ENCODE measurements around the gene GPR65.
"Not testable (repeated sequence)": the region's sequence is repeated elsewhere in the genome, so short reads cannot be mapped to it uniquely, and the experiment has no call there.

Gene GPR65

DNA sequence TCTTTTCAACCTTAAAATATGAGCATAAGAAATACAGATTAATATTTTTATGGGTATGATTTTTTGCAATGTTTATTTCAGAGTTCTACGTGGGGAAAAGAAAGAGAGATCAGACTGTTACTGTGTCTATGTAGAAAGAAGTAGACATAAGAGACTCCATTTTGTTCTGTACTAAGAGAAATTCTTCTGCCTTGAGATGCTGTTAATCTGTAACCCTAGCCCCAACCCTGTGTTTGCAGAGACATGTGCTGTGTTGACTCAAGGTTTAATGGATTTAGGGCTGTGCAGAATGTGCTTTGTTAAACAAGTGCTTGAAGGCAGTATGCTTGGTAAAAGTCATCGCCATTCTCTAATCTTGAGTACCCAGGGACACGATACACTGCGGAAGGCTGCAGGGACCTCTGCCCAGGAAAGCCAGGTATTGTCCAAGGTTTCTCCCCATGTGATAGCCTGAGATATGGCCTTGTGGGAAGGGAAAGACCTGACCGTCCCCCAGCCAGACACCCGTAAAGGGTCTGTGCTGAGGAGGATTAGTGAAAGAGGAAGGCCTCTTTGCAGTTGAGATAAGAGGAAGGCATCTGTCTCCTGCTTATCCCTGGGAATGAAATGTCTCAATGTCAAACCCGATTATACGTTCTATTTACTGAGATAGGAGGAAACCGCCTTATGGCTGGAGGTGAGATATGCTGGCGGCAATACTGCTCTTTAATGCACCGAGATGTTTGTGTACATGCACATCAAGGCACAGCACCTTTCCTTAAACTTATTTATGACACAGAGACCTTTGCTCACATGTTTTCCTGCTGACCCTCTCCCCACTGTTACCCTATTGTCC lies 19.5 kb downstream of the GPR65 start:
- H3K4me1 ChIP-seq (ENCODE audit: control insufficient read depth, insufficient read depth, low read length); H3K36me3 ChIP-seq (ENCODE audit: insufficient read depth, low read length); H3K9ac ChIP-seq (ENCODE audit: low read depth, low read length): not testable (repeated sequence)

DNA sequence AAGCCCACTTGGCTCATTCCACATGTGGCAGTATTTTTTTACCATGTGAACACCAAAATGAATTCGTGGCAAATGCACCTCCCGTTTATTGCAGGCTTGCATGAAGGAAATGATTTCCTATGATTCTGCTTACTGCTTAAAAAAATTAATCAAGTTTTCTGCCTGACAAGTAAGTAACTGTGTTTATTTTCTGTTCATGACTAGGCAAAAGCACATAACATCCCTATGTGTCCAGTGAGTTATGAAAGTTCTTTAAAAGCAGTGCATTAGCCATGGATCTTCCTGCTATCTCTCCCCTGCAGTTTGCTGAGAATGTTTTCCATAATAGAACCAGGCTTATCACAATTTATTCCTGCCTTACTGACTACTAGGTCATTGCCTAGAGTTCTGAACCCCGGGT lies 20.4 kb downstream of the GPR65 start:
- H3K4me1 ChIP-seq (ENCODE audit: control insufficient read depth, insufficient read depth, low read length) = no peaks in the 10 kb centered on the region

More for the DNA sequence above, 19.5 kb downstream of the GPR65 start:
- H3K4me3 ChIP-seq (ENCODE audit: low read length); H3K4me2 ChIP-seq (ENCODE audit: low read length); H3K9me3 ChIP-seq (replicated peaks; ENCODE audit: low read length); H3K27me3 ChIP-seq (ENCODE audit: control insufficient read depth, insufficient read depth, low read length): not testable (repeated sequence)

GRCh38 chr14:88026890-88027289 lies 22.0 kb downstream of the GPR65 start:
- Histone ChIP-seq H3K4me1 (ENCODE audit: control insufficient read depth, insufficient read depth, low read length) (no peaks in the 10 kb centered on the region), H3K36me3 (ENCODE audit: insufficient read depth, low read length) (no peaks in the 10 kb centered on the region), H3K9ac (ENCODE audit: low read depth, low read length) (no peak overlapping the region), H3K9me3 (replicated peaks; ENCODE audit: low read length) (no peaks in the 10 kb centered on the region), H3K4me2 (ENCODE audit: low read length) (no peak overlapping the region), H3K4me3 (ENCODE audit: low read length) (no peak overlapping the region), H3K27me3 (ENCODE audit: control insufficient read depth, insufficient read depth, low read length) (no peaks in the 10 kb centered on the region)

More for the DNA sequence above, 20.4 kb downstream of the GPR65 start:
- Histone ChIP-seq H3K27me3 (ENCODE audit: control insufficient read depth, insufficient read depth, low read length) (no peaks in the 10 kb centered on the region), H3K9ac (ENCODE audit: low read depth, low read length) (no peak overlapping the region), H3K4me2 (ENCODE audit: low read length) (no peak overlapping the region), H3K4me3 (ENCODE audit: low read length) (no peak overlapping the region), H3K9me3 (replicated peaks; ENCODE audit: low read length) (no peaks in the 10 kb centered on the region), H3K36me3 (ENCODE audit: insufficient read depth, low read length) (no peaks in the 10 kb centered on the region)

DNA sequence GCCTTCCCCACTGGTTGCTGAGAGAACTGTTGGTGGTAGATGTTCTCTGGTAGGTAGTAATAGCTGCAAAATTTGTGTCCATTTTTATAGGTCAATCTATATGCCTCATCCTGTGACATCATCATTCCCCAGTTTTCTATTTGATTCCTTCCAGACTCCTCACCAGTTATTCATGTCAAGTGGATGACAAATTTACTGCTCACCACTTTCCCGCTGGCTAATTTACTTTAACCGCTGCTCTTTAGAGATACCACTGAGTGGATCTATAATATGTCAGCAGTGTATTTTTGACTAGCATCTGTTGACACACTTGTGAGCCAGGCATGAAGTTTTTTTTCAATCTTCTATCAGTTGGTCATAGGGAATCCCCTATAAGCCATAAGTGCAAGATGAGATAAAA lies 24.6 kb downstream of the GPR65 start:
- Histone ChIP-seq H3K4me1 (ENCODE audit: control insufficient read depth, insufficient read depth, low read length) (no peaks in the 10 kb centered on the region), H3K36me3 (ENCODE audit: insufficient read depth, low read length) (no peaks in the 10 kb centered on the region), H3K4me2 (ENCODE audit: low read length) (no peak overlapping the region), H3K4me3 (ENCODE audit: low read length) (no peak overlapping the region), H3K9ac (ENCODE audit: low read depth, low read length) (no peak overlapping the region), H3K27me3 (ENCODE audit: control insufficient read depth, insufficient read depth, low read length) (no peaks in the 10 kb centered on the region), H3K9me3 (replicated peaks; ENCODE audit: low read length) (no peaks in the 10 kb centered on the region)

DNA sequence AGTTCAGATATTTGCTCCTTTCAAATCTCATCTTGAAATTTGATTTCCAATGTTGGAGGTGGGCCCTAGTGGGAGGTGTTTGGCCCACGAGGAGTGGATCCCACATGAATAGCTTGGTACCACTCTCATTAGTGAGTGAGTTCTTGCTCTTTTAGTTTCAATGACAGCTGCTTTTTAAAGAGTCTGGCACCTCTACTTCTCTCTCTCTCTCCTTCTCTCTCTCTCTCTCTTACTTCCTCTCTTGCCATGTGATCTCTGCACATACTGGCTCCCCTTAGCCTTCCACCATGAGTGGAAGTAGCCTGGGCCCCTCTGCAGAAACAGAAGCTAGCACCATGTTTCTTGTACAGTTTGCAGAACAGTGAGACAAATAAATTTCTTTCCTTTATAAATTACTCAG lies 25.1 kb downstream of the GPR65 start:
- H3K36me3 ChIP-seq (ENCODE audit: insufficient read depth, low read length) = no peaks in the 10 kb centered on the region
- H3K9me3 ChIP-seq (replicated peaks; ENCODE audit: low read length) = no peaks in the 10 kb centered on the region
- H3K9ac ChIP-seq (ENCODE audit: low read depth, low read length) = no peak overlapping the region
- no peak overlapping the region for H3K4me3 ChIP-seq (ENCODE audit: low read length)
- no peaks in the 10 kb centered on the region for H3K27me3 ChIP-seq (ENCODE audit: control insufficient read depth, insufficient read depth, low read length)
- no peak overlapping the region for H3K4me2 ChIP-seq (ENCODE audit: low read length)
- H3K4me1 ChIP-seq (ENCODE audit: control insufficient read depth, insufficient read depth, low read length) = no peaks in the 10 kb centered on the region

- Histone ChIP-seq H3K4me2 (ENCODE audit: low read length) (no peak overlapping the region), H3K9me3 (replicated peaks; ENCODE audit: low read length) (no peaks in the 10 kb centered on the region), H3K9ac (ENCODE audit: low read depth, low read length) (no peak overlapping the region), H3K4me3 (ENCODE audit: low read length) (no peak overlapping the region), H3K27me3 (ENCODE audit: control insufficient read depth, insufficient read depth, low read length) (no peaks in the 10 kb centered on the region), H3K4me1 (ENCODE audit: control insufficient read depth, insufficient read depth, low read length) (no peaks in the 10 kb centered on the region), H3K36me3 (ENCODE audit: insufficient read depth, low read length) (no peaks in the 10 kb centered on the region)
These were observed 26.0 kb downstream of the GPR65 start for GRCh38 chr14:88030892-88031291.

GRCh38 chr14:88032373-88032772 lies 27.4 kb downstream of the GPR65 start:
- Histone ChIP-seq H3K9ac (ENCODE audit: low read depth, low read length) (no peak overlapping the region), H3K4me3 (ENCODE audit: low read length) (no peak overlapping the region), H3K36me3 (ENCODE audit: insufficient read depth, low read length) (no peaks in the 10 kb centered on the region), H3K27me3 (ENCODE audit: control insufficient read depth, insufficient read depth, low read length) (no peaks in the 10 kb centered on the region), H3K9me3 (replicated peaks; ENCODE audit: low read length) (no peaks in the 10 kb centered on the region), H3K4me1 (ENCODE audit: control insufficient read depth, insufficient read depth, low read length) (no peaks in the 10 kb centered on the region), H3K4me2 (ENCODE audit: low read length) (no peak overlapping the region)

- H3K9me3 ChIP-seq (replicated peaks; ENCODE audit: low read length) = no peaks in the 10 kb centered on the region
- H3K9ac ChIP-seq (ENCODE audit: low read depth, low read length) = no peak overlapping the region
- no peaks in the 10 kb centered on the region for H3K27me3 ChIP-seq (ENCODE audit: control insufficient read depth, insufficient read depth, low read length)
- no peaks in the 10 kb centered on the region for H3K36me3 ChIP-seq (ENCODE audit: insufficient read depth, low read length)
- H3K4me2 ChIP-seq (ENCODE audit: low read length) = no peak overlapping the region
- no peak overlapping the region for H3K4me3 ChIP-seq (ENCODE audit: low read length)
- no peaks in the 10 kb centered on the region for H3K4me1 ChIP-seq (ENCODE audit: control insufficient read depth, insufficient read depth, low read length)
These were observed 29.1 kb downstream of the GPR65 start for GRCh38 chr14:88034076-88034475.

GRCh38 chr14:88036422-88036821 lies 31.5 kb downstream of the GPR65 start:
- Histone ChIP-seq H3K4me2 (ENCODE audit: low read length) (no peak overlapping the region), H3K36me3 (ENCODE audit: insufficient read depth, low read length) (no peaks in the 10 kb centered on the region), H3K9me3 (replicated peaks; ENCODE audit: low read length) (no peaks in the 10 kb centered on the region), H3K4me3 (ENCODE audit: low read length) (no peak overlapping the region), H3K4me1 (ENCODE audit: control insufficient read depth, insufficient read depth, low read length) (no peaks in the 10 kb centered on the region), H3K9ac (ENCODE audit: low read depth, low read length) (no peak overlapping the region), H3K27me3 (ENCODE audit: control insufficient read depth, insufficient read depth, low read length) (no peaks in the 10 kb centered on the region)

GRCh38 chr14:88037325-88037724 lies 32.4 kb downstream of the GPR65 start:
- Histone ChIP-seq H3K4me3 (ENCODE audit: low read length) (no peak overlapping the region), H3K36me3 (ENCODE audit: insufficient read depth, low read length) (no peaks in the 10 kb centered on the region), H3K9me3 (replicated peaks; ENCODE audit: low read length) (no peaks in the 10 kb centered on the region)

DNA sequence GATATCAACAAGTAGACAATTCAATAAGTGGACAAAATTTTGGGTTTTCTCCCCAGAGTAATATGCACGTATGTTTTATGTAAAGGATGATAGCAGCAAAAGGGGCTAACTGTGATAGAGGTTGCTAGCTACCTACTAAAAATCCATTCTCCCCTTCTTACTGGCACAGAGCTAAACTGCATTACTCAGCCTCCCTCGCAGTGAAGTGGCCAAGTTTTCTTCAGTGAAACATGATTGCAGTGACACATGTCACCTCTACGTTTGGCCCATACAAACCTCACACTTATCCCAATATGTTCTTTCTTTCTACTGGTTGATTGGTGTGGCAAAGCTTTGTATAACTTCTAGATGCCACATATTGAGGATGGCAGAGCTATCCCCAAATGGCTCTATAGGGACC lies 34.3 kb downstream of the GPR65 start:
- H3K4me3 ChIP-seq (ENCODE audit: low read length) = no peak overlapping the region
- H3K36me3 ChIP-seq (ENCODE audit: insufficient read depth, low read length) = no peaks in the 10 kb centered on the region
- H3K9ac ChIP-seq (ENCODE audit: low read depth, low read length) = no peak overlapping the region

More at GRCh38 chr14:88037325-88037724, 32.4 kb downstream of the GPR65 start:
- no peak overlapping the region for H3K4me2 ChIP-seq (ENCODE audit: low read length)
- H3K4me1 ChIP-seq (ENCODE audit: control insufficient read depth, insufficient read depth, low read length) = no peaks in the 10 kb centered on the region
- H3K27me3 ChIP-seq (ENCODE audit: control insufficient read depth, insufficient read depth, low read length) = no peaks in the 10 kb centered on the region
- no peak overlapping the region for H3K9ac ChIP-seq (ENCODE audit: low read depth, low read length)

DNA sequence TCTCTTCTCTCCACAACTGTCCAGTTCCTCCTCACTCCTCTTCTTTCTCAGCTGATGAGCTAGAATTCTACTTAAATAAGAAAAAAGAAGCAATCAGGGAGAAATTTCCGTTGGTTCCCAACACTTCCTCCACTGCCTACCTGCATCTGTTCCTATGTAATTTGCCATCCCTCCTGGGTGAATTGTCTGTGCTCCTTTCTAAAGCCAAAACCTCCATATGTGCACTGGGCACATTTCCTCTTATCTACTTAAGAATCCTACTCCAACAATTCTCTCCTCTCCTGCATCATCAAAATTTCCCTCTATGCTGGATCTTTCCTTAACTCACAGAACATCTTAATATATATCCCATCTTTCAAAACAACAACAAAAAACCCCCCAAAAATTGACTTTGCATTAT lies 35.2 kb downstream of the GPR65 start:
- Histone ChIP-seq H3K27me3 (ENCODE audit: control insufficient read depth, insufficient read depth, low read length) (no peaks in the 10 kb centered on the region), H3K9me3 (replicated peaks; ENCODE audit: low read length) (no peaks in the 10 kb centered on the region), H3K36me3 (ENCODE audit: insufficient read depth, low read length) (no peaks in the 10 kb centered on the region), H3K4me3 (ENCODE audit: low read length) (no peak overlapping the region), H3K4me1 (ENCODE audit: control insufficient read depth, insufficient read depth, low read length) (no peaks in the 10 kb centered on the region), H3K4me2 (ENCODE audit: low read length) (no peak overlapping the region), H3K9ac (ENCODE audit: low read depth, low read length) (no peak overlapping the region)

More for the DNA sequence above, 34.3 kb downstream of the GPR65 start:
- H3K4me2 ChIP-seq (ENCODE audit: low read length) = no peak overlapping the region
- no peaks in the 10 kb centered on the region for H3K9me3 ChIP-seq (replicated peaks; ENCODE audit: low read length)
- H3K27me3 ChIP-seq (ENCODE audit: control insufficient read depth, insufficient read depth, low read length) = no peaks in the 10 kb centered on the region
- H3K4me1 ChIP-seq (ENCODE audit: control insufficient read depth, insufficient read depth, low read length) = no peaks in the 10 kb centered on the region

All from skeletal muscle satellite cell (primary cell).